GM21528 (cell line): ENCODE results near the gene ARHGAP22.

Source experiments
- ATAC-seq: cut with Tn5 transposase; IDR thresholded peaks from one replicate; pipeline ENCODE4 v1.9.1; 2021; ENCODE audit warnings: mild to moderate bottlenecking, moderate library complexity; ENCODE audit not compliant: unreplicated experiment, low FRiP score

The ARHGAP22 gene

GRCh38 chr10:48518986-48519385 lies 85.9 kb downstream of the ARHGAP22 start:
- ATAC-seq: no peak

DNA sequence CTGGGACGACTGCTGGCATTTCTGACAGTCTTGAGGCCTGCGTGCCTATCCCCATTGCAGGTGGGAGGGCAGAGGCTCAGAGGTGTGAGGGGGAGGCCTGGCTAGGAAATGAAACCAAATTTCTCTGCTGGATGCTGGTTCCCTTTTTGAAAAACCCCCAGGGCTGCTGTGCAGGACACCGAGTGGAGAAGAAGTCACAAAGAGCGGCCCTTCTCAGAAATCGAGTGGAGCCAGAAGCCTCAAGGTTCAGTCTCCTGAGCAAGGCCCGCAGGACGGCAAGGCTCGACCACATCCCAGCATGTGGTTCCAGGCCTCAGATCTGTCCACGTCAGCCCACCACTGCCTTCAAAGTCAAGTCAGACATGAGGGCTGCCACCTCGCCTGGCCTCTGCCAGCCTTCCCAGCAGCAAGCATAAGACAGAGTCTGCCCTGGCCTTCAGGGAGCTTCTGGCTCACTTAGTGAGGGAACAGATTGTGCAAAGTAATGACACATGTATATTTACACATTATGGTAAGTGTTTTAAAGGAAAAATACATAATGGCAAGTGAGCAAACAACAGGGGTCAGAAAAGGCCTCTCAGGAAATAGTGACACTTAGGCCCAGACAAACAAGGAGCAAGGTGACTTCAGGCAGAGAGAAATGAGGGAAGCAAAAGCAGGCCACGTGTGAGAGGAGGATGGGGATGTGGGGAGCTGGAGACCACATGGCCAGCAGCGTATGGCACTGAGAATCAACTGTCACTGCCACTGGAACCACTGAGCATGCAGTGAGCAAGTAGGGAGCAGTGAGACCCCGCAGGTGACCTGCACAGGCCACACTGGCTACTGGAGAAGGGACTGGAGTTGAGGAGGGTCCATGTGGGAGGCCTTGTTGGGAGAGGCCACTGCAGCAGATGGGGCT lies 86.7 kb downstream of the ARHGAP22 start:
- ATAC-seq: no peak

DNA sequence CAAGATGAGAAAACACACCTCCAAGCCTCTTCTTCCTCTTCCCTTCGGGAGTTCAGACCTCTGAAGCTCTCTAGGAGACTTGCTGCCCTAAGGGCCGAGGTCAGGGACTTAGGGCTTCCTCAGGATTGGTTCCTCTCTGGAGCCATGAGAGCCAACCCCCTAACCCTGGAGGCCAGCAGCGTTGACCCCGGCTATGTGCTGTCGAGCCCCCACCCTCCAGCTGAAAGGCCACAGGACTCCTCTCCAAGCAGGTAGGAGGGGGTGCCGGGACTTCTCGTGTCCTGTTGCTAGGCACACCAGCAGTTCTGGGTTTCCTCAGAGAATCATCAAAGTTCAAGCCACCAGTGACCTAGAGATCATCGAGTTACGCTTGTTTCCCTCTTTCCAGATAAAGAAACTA lies 87.4 kb downstream of the ARHGAP22 start:
- no peak for ATAC-seq

- no peak for ATAC-seq
These were observed 88.0 kb downstream of the ARHGAP22 start for GRCh38 chr10:48516911-48517310.

DNA sequence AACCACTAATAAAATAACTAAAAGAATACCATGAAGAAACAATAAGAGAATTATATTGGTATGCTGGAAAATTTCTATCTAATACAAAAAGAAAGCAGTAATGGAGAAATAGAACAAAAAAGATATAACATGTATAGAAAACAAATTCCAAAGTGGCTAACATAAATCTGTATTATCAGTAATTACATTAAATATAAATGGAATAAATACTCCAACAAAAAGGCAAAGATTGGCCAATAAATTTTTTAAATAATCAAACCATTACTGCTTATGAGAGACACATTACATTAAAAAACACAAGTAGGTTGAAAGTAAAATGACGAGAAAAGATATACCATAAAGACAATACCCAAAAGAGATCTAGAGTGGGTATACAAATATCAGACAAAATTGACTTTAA lies 90.0 kb downstream of the ARHGAP22 start:
- ATAC-seq: no peak

GRCh38 chr10:48514255-48514654 lies 90.6 kb downstream of the ARHGAP22 start:
- ATAC-seq: no peak

DNA sequence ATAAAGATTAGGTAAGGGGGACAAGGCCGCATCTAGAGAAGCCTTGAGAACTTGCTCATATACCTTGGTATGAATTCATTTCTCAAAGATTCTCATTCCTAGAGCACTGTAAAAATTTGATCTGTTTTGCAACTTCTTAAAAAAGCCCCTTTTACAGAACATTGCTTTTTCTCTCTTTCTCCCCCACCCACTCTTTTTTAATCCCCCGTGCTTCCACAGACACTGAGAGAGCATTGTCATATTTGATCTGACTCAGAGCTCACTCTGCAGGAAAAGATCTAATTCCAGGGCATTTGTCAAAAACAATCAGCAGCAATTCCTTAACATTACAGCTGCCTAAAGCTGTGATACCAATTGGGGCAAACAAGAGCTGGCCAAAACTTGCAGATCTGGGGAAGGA lies 92.0 kb downstream of the ARHGAP22 start:
- ATAC-seq: no peak

- ATAC-seq: no peak
These were observed 93.0 kb downstream of the ARHGAP22 start for GRCh38 chr10:48511875-48512231.

DNA sequence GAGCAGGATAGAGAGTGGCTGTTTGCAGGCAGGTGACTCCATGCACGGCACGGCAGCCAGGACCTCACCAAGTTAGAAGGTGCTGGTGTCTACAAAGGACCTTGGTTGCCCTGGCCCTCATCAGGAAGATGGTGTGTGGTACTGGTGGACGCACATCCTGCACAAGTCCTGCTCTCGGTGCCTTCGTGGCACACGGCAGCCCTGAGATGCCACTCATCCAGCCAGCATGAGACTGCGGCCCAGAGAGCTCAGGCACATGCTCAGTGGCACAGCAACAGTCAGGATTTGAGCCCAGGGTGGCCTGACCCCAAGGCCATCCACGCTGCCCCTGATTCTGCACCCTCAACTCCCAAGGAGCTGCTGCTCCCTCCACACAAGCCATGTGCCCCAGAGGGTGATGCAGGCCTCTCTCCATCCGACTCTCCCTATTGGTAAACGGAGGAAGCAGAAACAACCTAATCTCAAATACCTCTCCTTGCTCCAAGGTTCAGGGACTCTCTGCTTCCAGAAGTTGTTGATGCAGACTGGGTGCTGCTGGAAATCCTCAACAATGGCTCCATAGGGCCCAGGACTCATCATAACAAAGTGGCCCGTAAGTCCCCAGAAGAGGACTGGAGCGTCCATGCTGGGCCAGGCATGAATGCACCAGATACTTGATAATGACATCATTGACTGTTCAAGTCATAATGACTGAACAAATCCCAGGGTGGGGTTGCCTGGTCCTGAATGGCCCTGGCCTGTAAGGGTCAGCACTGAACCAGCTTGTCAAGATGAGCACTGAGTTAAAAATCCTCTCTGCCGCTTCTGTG lies 93.6 kb downstream of the ARHGAP22 start:
- no peak for ATAC-seq

- no peak for ATAC-seq
These were observed 94.7 kb downstream of the ARHGAP22 start for GRCh38 chr10:48509974-48510692.

DNA sequence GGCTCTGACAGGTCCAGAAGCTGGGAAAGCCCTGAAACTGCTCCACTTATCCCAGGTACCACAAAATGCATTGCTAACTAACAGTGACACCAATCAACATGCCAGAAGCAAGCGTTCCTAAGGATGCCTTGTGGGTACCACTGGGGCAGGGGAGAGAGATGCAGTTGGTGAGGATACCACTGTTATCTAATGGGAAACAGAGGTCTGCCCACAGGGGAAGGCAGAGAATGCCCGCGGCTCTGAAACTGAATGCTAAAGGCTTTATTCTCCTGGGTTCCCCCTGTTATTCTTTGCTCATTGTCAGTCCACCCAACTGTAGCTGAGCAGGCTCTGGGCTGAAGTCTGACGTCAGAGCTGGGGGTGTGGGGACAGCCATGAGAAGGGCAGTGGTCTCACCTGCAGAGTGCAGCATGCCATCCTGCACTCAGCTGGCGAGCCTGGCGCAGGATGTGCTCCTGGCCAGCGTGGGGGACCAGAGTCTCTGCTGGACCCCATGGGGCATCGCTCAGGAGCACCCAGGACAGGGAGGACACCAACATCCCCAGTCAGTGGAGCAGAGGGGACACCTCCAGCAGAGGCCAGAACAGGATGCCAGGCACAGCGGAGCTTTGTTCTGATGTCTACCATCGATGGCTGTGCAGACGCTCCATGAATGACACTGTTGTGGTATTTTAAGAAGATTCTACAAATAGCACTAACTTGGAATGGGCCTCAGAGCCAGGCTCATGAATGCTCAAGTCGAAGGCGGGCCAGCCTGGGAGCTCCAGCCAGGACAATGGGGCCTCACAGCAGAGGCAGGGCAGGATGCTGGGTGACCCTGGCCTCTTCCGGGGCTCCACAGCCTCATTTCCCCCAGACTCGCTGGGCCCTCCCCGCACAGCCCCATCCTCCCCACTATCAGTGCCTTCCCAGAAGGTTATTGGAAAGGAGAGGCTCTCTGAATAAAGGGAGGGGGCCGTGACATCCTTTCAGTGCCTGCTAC lies 95.8 kb downstream of the ARHGAP22 start:
- no peak for ATAC-seq

DNA sequence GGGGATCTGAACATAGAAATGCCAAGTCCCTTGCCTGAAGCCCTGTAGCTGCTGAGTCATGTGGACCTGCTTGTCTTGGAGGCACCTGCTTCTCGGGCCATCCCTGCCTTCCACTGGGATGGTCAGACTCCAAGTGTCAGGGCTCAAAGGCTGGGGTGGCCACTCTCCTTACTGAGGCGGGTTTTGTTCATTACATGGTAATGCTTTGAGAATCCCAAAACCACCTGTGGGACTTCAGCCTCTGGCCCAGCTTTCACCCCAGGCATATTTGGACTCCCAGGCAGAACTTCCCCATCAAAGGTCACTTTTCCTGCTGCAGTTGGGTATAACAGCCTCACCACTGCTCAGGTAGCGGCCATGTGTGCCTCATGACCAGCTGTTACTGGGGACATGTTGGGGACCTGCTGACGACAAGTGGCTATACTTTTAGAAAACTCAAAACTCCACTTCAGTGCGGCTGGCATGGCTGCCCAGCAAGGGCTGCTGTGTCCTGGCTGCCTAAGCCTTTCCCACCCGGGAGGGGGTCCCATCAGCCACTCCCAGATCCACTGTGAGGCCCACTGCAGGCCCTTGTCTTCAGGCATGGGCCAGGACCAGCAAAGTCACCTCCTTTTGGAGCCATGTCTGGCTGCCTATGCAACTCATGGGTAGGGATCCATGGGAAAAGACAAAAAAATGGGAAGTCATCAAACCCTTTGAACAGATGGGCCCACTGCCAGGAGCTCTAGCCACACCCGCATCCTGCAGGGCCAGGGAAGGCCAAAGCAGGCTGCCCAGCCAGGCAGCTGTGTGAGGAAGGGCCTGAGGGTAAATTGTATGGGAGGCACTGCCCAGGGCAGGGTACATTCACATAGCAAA lies 96.7 kb downstream of the ARHGAP22 start:
- no peak for ATAC-seq

GRCh38 chr10:48507494-48507893 lies 97.4 kb downstream of the ARHGAP22 start:
- no peak for ATAC-seq

GRCh38 chr10:48506147-48506917 lies 98.5 kb downstream of the ARHGAP22 start:
- ATAC-seq: no peak

DNA sequence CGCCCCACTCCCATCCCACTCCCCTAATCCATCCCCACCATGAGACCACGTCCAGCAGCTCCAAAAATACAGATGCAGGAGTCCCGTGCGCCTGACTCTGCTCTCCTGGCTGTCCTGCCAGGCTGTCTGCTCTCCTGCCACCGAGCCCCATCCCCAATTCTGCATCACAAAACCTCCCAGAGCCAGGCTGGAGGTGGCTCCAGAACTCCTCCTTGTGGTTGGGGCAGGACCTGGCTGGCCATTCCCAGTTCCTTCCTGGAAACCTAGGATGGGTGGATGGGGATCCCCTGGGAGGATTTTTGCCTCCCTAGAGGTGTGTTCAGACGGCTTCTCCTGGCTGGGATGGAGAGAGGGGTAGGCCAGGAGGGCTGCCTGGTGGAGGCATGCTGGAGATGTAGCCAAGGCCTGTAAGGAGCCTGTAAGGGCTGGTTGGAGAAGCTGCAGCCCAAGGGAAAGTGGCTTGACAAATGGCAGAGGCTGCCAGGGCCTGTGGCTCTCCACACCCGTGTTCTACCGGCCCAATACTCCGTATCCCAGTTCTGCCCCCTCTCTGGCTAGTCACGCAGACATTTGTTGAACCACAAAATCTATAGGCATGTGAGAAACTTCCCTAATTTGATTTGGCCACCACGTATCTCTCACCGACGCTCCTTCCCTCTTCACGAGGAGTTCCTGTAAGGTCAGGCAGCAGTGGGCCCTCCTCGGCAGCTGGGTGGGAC lies 99.3 kb downstream of the ARHGAP22 start:
- no peak for ATAC-seq

DNA sequence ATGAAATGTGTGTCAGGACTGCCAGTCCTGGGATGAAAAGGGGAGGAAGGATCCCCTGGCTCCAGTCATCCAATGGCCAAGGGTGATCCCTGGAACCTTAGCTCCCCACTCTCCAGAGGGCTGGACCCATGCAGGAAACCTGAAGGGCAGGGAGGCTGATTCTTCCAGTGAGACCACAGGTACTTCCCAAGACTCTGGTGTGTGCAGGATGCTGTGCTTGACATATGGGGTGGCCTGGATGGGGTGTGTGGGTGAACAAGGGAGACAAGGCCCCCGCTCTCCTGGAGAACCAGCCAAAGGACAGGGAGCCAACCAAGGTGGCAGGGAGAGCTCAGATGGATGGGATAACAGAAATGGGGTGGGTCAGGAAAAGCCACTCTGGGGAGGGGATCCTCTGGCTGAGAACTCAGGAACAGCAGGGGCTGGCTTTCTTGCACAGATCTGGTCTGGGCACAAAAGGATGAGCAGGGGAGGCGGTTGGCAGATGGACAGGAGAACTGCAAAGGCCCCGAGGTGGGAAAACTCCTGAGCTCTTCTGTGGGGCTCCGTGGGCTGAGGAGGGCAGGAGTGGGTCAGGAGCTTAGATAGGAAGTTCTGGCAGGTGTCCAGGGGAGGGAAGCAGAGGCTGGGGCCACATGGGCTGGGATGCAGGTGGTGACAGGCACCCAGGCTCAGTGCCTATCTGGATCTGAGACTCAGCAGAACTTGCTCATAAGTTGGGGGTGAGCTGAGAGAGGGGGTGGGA lies 100.6 kb downstream of the ARHGAP22 start:
- no peak for ATAC-seq
